ENCODE results near the gene C1orf159. TPM values are rescaled to one million over a fixed set of nuclear protein-coding genes. Genes with fewer than 3 reads are reported as not detected.

The C1orf159 gene
- 21.3 and 23.2 TPM in 2 replicates for total RNA-seq
- long read RNA-seq, partial matches to known transcripts = 1 of 6 reads
- long read RNA-seq, other reads (novel, unspliced or antisense) = 3 of 6 reads

DNA sequence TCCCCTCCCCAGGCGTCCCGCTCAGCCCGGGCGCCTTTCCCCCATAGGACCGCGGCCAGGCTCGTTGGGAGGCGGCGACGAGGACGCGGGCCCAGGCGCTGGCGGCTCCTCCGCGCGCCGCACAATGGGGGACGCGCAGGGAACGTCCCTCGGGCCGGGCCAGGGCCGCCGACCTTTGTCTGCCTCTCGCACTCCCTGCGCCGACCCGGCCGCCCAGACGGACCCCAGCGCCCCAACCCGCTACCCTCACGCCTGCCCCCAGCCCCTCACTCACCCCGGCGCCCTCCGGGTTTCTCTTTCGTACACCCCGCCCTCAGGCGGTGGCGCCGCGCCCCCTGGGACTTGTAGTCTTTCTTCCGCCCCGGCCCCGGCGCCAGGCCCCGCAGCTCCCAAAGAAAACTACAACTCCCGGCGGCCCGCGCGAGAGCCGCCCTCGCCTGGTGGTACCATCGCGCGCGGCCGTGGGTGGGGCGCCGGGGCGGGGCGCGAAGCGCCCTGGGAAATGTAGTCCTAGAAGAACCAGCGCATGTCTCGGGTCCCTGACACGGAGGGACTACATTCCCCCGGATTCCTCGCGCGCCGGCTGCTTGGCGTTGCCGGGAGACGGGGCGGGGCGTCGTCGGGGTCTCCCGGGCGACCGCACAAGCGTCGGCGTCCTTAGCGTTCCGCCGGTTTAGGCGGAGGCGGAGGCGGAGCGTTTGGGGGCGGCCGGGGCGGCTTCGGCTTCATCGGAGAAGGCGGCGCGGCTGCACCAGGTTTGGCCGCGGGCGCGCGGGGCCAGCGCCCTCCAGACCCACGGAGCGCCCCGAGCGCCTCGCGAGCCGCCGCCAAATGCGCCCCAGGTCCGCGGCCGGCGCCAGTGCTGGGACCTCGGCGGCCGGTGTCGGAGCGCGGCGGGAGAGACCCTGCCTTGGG, at the start of gene C1orf159:
TSS of gene C1orf159 (minus strand) at position 304 of the 915 bp plus-strand sequence. CDS start 24,546 bp downstream, outside the sequence.
- peak within 1 kb of the TSS; percentile 77 for H3K4me3 Mint-ChIP-seq (ENCODE audit: low read depth)
- peak; percentile 98 for DNase-seq (ENCODE audit: low spot score, unreplicated experiment)
- no peak for TF ChIP-seq CTCF (IDR thresholded peaks at IDR 0.05; ENCODE audit: unreplicated experiment)
- peaks cover 16% of the 10 kb centered on the region for H3K36me3 Mint-ChIP-seq (ENCODE audit: insufficient read depth)
- H3K9me3 Mint-ChIP-seq (ENCODE audit: low read depth) = peaks cover 5% of the 10 kb centered on the region
- H3K4me1 Mint-ChIP-seq (ENCODE audit: low read depth) = peaks cover 6% of the 10 kb centered on the region
- H3K27me3 Mint-ChIP-seq = peaks cover 23% of the 10 kb centered on the region
- H3K27ac Mint-ChIP-seq = no peak within 1 kb of the TSS

DNA sequence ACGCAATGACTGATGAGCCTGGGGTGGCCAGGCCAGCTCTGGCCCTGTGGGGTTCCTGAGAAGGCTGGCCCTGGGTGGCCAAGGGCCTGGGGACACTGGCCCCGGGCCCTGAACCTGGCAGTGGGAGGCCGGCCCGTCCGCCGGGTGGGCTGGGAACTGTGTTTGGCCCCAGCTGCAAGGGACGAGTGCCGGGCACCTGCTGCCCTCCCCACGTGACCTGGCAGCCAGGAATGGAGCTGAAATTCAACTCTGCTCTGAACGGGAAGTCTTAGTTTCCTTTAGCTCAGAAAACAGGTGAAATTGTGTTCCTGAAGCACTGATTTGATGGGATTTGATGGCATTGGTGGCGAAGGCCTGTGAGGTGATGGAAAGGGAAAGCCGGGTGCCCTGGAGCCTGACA, 49.6 kb upstream of the C1orf159 start:
- no peak for DNase-seq (ENCODE audit: low spot score, unreplicated experiment)
- TF ChIP-seq CTCF (IDR thresholded peaks at IDR 0.05; ENCODE audit: unreplicated experiment) = no peak
- no peaks in the 10 kb centered on the region for H3K9me3 Mint-ChIP-seq (ENCODE audit: low read depth)
- peaks cover 3% of the 10 kb centered on the region for H3K36me3 Mint-ChIP-seq (ENCODE audit: insufficient read depth)
- peaks cover 13% of the 10 kb centered on the region for H3K4me1 Mint-ChIP-seq (ENCODE audit: low read depth)
- H3K27me3 Mint-ChIP-seq = no peaks in the 10 kb centered on the region
- H3K27ac Mint-ChIP-seq = peak overlapping the region; percentile 91
- peak overlapping the region; percentile 94 for H3K4me3 Mint-ChIP-seq (ENCODE audit: low read depth)

- DNase-seq (ENCODE audit: low spot score, unreplicated experiment) = peak; percentile 52
- Mint-ChIP-seq H3K36me3 (ENCODE audit: insufficient read depth) (peaks cover 3% of the 10 kb centered on the region), H3K4me1 (ENCODE audit: low read depth) (peaks cover 11% of the 10 kb centered on the region), H3K9me3 (ENCODE audit: low read depth) (no peaks in the 10 kb centered on the region), H3K27me3 (no peaks in the 10 kb centered on the region), H3K4me3 (ENCODE audit: low read depth) (peak overlapping the region; percentile 94), H3K27ac (peak overlapping the region; percentile 96)
- TF ChIP-seq CTCF (IDR thresholded peaks at IDR 0.05; ENCODE audit: unreplicated experiment) = no peak
These were observed 49.0 kb upstream of the C1orf159 start for GRCh38 chr1:1164701-1165451.

DNA sequence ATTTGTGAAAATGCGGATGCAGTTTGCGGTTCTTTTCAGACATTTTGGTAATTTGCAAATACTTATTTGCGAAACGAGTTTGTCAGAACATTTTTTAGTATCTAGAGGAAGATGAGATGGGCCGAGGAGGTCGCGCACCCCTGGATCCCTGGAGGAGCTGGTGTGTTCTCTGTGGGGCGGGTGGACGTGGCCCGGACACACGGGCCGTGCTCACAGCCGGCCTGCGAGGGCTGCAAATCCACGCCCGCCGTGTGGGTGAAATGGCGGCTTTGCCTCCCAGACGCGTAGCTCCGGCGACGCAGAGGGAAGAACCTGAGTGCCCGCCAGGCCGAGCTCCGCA, 48.4 kb upstream of the C1orf159 start:
- TF ChIP-seq CTCF (IDR thresholded peaks at IDR 0.05; ENCODE audit: unreplicated experiment) = no peak
- Mint-ChIP-seq H3K27ac (peak overlapping the region; percentile 96), H3K4me1 (ENCODE audit: low read depth) (peaks cover 11% of the 10 kb centered on the region), H3K4me3 (ENCODE audit: low read depth) (peak overlapping the region; percentile 94), H3K9me3 (ENCODE audit: low read depth) (no peaks in the 10 kb centered on the region), H3K27me3 (no peaks in the 10 kb centered on the region), H3K36me3 (ENCODE audit: insufficient read depth) (peaks cover 3% of the 10 kb centered on the region)
- no peak for DNase-seq (ENCODE audit: low spot score, unreplicated experiment)

DNA sequence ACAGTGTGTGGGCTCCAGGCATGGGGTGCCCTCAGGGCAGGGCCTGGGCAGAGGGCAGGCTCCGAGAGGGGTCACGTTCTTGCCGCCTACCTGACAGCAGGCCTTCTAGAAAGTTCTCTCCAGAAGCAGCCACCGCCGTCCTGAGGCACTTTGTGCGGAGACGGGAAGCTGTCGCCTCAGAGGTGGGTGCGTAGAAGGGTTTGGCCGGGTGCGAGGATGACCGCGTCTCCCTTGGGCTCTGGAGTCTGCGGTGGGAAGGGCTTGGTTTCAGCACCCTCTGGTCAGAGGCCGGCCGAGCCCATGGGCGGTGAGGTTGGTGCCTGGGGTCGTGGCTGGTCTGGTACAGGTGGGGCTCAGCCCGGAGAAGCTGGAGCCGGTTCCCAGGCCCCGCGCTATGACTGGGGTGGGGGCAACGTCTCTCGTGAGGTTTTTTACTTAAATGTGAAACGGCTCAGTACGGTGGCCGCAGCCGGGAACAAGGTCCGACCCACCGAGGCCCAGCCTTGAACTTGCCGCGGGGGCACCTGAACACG, 47.7 kb upstream of the C1orf159 start:
- no peaks in the 10 kb centered on the region for H3K27me3 Mint-ChIP-seq
- no peak for DNase-seq (ENCODE audit: low spot score, unreplicated experiment)
- TF ChIP-seq CTCF (IDR thresholded peaks at IDR 0.05; ENCODE audit: unreplicated experiment) = no peak
- no peaks in the 10 kb centered on the region for H3K9me3 Mint-ChIP-seq (ENCODE audit: low read depth)
- peaks cover 3% of the 10 kb centered on the region for H3K36me3 Mint-ChIP-seq (ENCODE audit: insufficient read depth)
- H3K4me1 Mint-ChIP-seq (ENCODE audit: low read depth) = peaks cover 11% of the 10 kb centered on the region
- H3K27ac Mint-ChIP-seq = peak overlapping the region; percentile 96
- peak overlapping the region; percentile 94 for H3K4me3 Mint-ChIP-seq (ENCODE audit: low read depth)
